GM12874 (cell line): ENCODE measurements around the gene ITPK1.

Experiments
- TF ChIP-seq, protein P1 (sequence below): IDR thresholded peaks from 2 replicates; pipeline ENCODE4 v1.5.1; 2011; ENCODE audit warnings: low read depth, mild to moderate bottlenecking, control low read depth, low read length, moderate library complexity; ENCODE audit not compliant: insufficient read depth

The ITPK1 gene

DNA sequence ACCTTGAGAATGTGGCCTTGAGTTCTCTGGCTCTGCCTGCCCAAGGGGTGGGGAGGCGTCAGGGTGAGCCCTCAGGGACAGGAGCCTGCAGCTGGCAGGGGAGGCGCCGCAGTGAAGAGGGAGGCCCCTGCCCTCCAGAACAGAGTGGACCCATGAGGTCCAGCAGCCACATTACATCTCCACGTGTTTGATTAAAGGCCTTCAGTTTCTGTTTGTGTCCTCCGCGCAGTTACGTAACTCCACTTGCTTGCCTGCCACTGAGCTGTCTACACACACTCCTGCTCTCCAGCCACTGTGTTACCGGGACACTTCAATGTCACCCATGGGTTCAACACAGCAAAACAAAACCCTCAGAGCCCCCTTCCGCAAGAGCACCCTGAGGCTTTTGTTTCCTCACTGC is 122.4 kb downstream of the ITPK1 start:
- TF ChIP-seq, protein P1, sequence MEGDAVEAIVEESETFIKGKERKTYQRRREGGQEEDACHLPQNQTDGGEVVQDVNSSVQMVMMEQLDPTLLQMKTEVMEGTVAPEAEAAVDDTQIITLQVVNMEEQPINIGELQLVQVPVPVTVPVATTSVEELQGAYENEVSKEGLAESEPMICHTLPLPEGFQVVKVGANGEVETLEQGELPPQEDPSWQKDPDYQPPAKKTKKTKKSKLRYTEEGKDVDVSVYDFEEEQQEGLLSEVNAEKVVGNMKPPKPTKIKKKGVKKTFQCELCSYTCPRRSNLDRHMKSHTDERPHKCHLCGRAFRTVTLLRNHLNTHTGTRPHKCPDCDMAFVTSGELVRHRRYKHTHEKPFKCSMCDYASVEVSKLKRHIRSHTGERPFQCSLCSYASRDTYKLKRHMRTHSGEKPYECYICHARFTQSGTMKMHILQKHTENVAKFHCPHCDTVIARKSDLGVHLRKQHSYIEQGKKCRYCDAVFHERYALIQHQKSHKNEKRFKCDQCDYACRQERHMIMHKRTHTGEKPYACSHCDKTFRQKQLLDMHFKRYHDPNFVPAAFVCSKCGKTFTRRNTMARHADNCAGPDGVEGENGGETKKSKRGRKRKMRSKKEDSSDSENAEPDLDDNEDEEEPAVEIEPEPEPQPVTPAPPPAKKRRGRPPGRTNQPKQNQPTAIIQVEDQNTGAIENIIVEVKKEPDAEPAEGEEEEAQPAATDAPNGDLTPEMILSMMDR, result no peak

DNA sequence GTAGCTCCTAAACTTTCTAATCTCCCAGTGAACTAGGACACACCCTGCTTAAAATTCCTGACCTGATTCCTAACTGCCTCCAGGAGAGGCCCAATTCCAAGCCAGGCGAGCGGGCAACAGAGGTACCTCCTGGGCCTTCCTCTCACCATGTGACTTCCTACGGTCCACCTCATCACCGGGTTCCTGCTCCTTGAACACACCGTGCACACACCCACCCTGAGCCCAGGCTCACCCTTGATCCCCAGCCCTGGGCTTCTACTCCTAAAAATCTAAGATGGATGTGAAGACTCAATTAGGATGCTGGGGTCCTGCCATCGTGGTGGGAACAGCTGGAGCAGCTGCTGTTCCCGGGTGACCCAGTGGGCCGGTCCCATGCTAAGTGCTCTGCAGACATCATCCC is 124.2 kb downstream of the ITPK1 start:
- TF ChIP-seq, protein P1, result no peak

DNA sequence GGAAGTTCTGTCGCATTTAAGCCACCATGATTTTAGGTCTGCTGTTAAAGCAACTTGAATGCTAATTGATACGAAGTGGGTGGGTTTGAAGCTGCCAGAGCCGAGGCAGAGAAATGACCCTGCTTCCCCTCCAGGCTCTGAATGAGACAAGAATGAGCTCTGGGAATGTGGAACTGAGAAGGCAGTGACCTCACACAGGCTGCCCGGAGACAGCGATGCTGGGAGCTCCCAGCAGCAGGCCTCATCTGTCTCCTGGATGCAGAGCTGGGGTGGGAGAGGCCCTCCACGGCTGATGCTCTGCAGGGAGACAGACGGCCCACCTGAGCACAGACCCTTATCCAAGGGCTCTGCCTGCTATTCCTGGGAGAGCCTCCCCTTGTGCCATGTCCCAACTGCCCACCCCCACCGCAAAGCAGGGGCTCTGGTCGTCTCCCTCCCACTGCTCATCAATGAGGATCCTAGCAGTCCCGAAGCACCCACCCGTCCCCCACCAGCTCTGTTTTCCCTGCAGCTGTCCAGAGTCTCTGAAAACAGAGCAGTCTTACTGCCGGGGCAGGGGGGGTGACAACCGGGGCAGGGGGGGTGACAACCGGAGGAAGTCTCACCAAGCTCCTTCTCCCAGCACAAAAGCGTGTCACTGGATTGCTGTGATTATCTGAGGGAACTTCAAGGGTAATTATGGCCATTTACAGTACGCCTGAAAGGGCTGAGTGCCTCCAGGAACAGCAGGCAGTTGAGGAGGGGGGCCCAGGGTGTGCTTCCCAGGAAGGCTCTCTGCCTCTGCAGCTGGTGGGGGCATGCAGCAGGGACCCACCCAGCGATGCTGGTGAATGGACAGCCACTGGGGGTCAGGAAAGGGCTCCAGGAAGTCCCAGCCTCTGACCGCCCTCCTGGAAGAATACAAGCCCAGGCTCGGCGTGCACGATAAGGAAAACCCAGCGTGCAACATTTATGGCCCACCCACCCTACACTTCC is 125.0 kb downstream of the ITPK1 start:
- TF ChIP-seq, protein P1, result no peak

DNA sequence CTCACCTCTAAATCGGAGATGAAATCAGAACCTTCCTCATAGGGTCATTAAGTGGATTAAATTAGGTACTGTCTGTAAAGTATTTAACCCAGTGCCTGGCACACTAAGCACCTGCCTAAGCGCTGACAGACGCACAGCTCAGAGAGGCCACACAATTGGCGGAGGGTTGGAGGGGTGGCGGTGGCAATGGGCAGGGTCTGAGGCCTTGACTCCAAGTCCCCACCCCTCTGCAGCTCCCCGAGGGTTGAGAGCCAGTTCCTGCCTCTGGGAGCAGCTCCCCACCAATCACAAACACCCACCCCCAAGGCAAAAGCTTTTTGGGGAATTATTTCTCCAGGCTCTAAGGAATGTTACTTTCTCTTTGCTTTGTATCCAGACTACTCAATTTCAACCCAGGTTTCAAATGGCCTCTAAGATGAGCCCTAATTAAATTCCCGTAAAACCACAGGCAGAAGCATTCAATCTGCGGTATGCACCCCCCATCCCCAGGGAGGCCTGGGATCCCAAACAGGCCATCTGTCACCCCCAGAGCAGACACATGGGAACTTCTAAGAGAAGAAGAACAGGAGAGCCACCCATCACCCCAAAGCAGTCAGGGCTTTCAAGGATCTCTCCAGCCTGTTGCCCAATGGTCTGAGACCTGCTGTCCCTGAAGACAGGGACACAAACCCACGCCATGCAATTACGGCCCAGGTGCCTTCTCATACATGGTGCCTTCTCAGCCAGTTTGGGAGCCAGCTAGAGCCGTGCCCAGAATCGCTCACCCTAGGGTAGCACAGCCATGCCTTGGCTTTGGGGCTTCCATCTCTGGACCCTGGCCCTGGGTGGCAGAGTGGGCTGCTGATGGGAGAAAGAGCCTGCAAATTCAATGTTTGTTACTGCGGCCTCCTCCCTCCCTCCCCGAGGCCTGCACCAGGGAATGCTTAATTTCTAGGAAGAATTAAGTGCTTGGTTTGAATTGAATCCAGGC is 126.7 kb downstream of the ITPK1 start:
- TF ChIP-seq, protein P1, result no peak

DNA sequence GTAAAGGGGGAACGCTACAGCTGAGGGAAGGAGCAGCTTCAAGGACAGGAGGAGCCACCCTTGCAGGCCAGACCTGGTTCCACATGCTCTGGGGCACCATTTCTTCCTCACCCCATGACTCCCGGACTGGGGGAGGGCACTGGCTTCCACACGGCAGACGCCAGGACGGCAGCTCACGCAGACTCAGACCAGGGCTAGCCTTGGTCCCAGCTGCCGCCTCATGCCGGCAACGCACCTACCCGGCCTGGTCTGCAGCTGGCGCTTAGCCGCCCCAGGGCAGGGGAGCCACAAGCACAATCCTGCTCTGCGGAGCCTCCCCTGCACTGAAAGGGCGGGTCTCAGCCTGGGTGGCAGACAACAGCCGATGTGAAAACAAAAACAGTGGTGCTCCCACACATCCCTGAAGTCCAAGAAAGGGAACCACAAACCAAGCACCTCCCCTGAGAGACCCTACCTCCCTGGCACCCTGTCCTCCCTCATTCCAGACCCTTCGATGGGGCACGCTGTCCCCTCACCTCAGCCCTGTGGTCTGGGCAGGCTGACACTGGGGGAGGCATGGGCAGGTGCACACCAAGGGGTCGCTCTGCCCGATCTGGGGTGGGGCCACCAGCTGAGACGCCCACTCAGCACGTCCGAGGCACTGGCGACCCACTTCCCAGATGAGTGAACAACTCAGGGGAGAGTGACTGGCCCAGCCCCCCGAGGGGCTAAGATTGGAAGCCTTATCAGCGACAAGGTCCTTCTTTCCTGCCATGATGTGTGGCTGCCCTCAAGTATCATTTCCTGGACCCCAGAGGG is 127.8 kb downstream of the ITPK1 start:
- TF ChIP-seq, protein P1, result no peak

DNA sequence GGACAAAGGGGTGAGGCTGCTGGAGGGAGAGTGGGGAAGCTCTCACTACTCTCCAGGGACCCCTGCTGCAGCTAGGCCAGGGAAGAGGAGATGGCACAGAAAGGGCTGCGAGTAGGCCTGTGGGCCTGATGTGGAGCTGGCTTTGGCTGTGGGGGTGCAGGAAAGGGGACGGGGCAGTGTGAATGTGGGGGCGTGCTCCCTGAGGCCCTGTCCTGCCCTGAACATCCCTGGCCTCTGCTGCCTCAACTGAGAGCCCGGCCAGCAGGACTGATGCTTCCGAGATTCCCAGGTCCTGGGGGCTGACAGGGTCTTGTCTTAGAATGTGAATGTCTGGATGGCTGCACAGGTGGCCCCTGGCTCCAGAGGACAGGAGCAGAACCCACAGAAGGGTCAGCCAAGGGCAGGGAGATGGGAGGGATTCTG is 128.6 kb downstream of the ITPK1 start:
- TF ChIP-seq, protein P1, result no peak
